ENCODE results near the gene M6PR.
"Not testable (repeated sequence)": the region's sequence is repeated elsewhere in the genome, so short reads cannot be mapped to it uniquely, and the experiment has no call there.

Gene M6PR

GRCh38 chr12:8943565-8944186 is 5.8 kb downstream of the M6PR start:
- Histone ChIP-seq H3K27me3 (replicated peaks in 2 of 5; ENCODE audit: control insufficient read depth in 4 of 5, insufficient read depth in 5 of 5, low read length in 4 of 5) (no peaks in the 10 kb centered on the region), H3K9me3 (ENCODE audit: control extremely low read depth in 1 of 5, control insufficient read depth in 4 of 5, insufficient read depth in 2 of 5, low read depth in 1 of 5, low read length in 4 of 5) (no peaks in the 10 kb centered on the region), H3K4me3 (ENCODE audit: control insufficient read depth in 1 of 7, extremely low read depth in 1 of 7, insufficient read depth in 4 of 7, low read depth in 2 of 7, low read length in 6 of 7) (no peak overlapping the region), H3K27ac (ENCODE audit: insufficient read depth in 1 of 2, low read depth in 1 of 2, low read length in 2 of 2, poor library complexity in 1 of 2, severe bottlenecking in 2 of 2) (no peak overlapping the region), H3K36me3 (ENCODE audit: control insufficient read depth in 4 of 4, insufficient read depth in 4 of 4, low read length in 3 of 4) (peaks cover 27 to 54% (median 45%) of the 10 kb centered on the region in 4 experiments), H3K4me1 (ENCODE audit: control extremely low read depth in 1 of 4, control insufficient read depth in 4 of 4, insufficient read depth in 4 of 4, low read length in 3 of 4) (peaks cover 6 to 20% (median 14%) of the 10 kb centered on the region in 4 experiments)
- 98% methylated on average over 7 of the region's 10 CpGs for WGBS (ENCODE audit: insufficient coverage)
- ChIA-PET CTCF (interaction anchor here (1.1 to 1.7 kb wide), 3 partner anchors 8 to 106 kb away, joined by 3 to 7 read pairs (median 4); no protein-coding TSS in a partner anchor), POLR2A (no interaction called here)
- DNase-seq = no peak

DNA sequence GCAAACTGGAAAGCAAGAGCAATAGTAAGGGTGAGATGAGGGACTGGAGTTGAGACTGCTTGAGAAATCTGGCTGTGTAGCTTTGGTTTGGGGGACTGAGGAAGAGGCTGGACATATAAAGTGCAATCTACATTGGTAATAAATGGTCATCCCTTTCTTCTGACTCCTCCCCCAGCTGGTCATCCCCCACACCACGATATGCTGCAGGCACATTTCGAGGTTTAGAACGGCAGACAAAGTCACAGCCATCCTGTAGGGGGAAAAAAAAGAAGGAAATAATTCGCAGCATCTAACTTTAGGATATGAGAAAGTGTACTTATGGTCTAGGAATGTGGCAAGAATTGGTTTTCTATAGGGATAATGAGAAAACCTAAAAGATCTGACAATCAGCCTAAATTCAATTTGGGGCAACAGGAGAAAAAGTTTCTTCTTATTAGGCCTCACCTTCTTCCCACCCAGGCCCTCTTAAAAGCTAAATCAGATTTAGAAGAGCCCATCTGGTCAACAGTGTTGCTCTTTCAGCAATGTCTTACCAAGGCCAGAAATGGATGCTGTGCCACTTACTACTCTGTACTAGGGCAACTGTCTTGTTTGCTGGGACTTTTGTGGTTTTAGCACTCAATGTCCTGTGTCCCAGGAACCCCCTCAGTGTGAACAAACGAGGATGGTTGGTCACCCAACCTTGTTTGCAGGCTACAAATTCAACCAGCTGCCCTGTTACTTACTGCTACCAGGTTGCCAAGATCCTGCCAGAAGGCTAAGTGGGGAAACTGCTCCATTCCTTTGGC is 7.6 kb downstream of the M6PR start:
- no peak for DNase-seq
- POLR2A ChIA-PET = no interaction called here
- no peak overlapping the region for H3K4me3 ChIP-seq (ENCODE audit: control insufficient read depth in 1 of 7, extremely low read depth in 1 of 7, insufficient read depth in 4 of 7, low read depth in 2 of 7, low read length in 6 of 7)
- peaks cover 30 to 70% (median 49%) of the 10 kb centered on the region in 4 experiments for H3K36me3 ChIP-seq (ENCODE audit: control insufficient read depth in 4 of 4, insufficient read depth in 4 of 4, low read length in 3 of 4)
- H3K9me3 ChIP-seq (ENCODE audit: control extremely low read depth in 1 of 5, control insufficient read depth in 4 of 5, insufficient read depth in 2 of 5, low read depth in 1 of 5, low read length in 4 of 5) = no peaks in the 10 kb centered on the region
- CTCF ChIA-PET = no interaction called here
- no peaks in the 10 kb centered on the region for H3K27me3 ChIP-seq (replicated peaks in 2 of 5; ENCODE audit: control insufficient read depth in 4 of 5, insufficient read depth in 5 of 5, low read length in 4 of 5)
- WGBS (ENCODE audit: insufficient coverage) = 100% methylated on average over 2 of the region's 5 CpGs
- H3K4me1 ChIP-seq (ENCODE audit: control extremely low read depth in 1 of 4, control insufficient read depth in 4 of 4, insufficient read depth in 4 of 4, low read length in 3 of 4) = peaks cover 0 to 4% (median 1%) of the 10 kb centered on the region in 4 experiments
- no peak overlapping the region for H3K27ac ChIP-seq (ENCODE audit: insufficient read depth in 1 of 2, low read depth in 1 of 2, low read length in 2 of 2, poor library complexity in 1 of 2, severe bottlenecking in 2 of 2)

- POLR2A ChIA-PET; H3K9me3 ChIP-seq (ENCODE audit: control extremely low read depth in 1 of 5, control insufficient read depth in 4 of 5, insufficient read depth in 2 of 5, low read depth in 1 of 5, low read length in 4 of 5); DNase-seq; H3K4me1 ChIP-seq (ENCODE audit: control extremely low read depth in 1 of 4, control insufficient read depth in 4 of 4, insufficient read depth in 4 of 4, low read length in 3 of 4); H3K27ac ChIP-seq (ENCODE audit: insufficient read depth in 1 of 2, low read depth in 1 of 2, low read length in 2 of 2, poor library complexity in 1 of 2, severe bottlenecking in 2 of 2); H3K4me3 ChIP-seq (ENCODE audit: control insufficient read depth in 1 of 7, extremely low read depth in 1 of 7, insufficient read depth in 4 of 7, low read depth in 2 of 7, low read length in 6 of 7); H3K27me3 ChIP-seq (replicated peaks in 2 of 5; ENCODE audit: control insufficient read depth in 4 of 5, insufficient read depth in 5 of 5, low read length in 4 of 5): not testable (repeated sequence)
- CTCF ChIA-PET = interaction anchor here (0.6 kb wide), 1 partner anchor 386 kb away, joined by 3 read pairs; no protein-coding TSS in a partner anchor
- peaks cover 16 to 63% (median 33%) of the 10 kb centered on the region in 4 experiments for H3K36me3 ChIP-seq (ENCODE audit: control insufficient read depth in 4 of 4, insufficient read depth in 4 of 4, low read length in 3 of 4)
- no CpG with 5 or more reads among the region's 5 CpGs for WGBS (ENCODE audit: insufficient coverage)
Observed at GRCh38 chr12:8937842-8938442, 11.5 kb downstream of the M6PR start.

GRCh38 chr12:8936735-8937134 is 12.7 kb downstream of the M6PR start:
- Histone ChIP-seq H3K4me1 (ENCODE audit: control extremely low read depth in 1 of 4, control insufficient read depth in 4 of 4, insufficient read depth in 4 of 4, low read length in 3 of 4) (no peaks in the 10 kb centered on the region), H3K4me3 (ENCODE audit: control insufficient read depth in 1 of 7, extremely low read depth in 1 of 7, insufficient read depth in 4 of 7, low read depth in 2 of 7, low read length in 6 of 7) (no peak overlapping the region), H3K9me3 (ENCODE audit: control extremely low read depth in 1 of 5, control insufficient read depth in 4 of 5, insufficient read depth in 2 of 5, low read depth in 1 of 5, low read length in 4 of 5) (no peaks in the 10 kb centered on the region), H3K27ac (ENCODE audit: insufficient read depth in 1 of 2, low read depth in 1 of 2, low read length in 2 of 2, poor library complexity in 1 of 2, severe bottlenecking in 2 of 2) (no peak overlapping the region), H3K27me3 (replicated peaks in 2 of 5; ENCODE audit: control insufficient read depth in 4 of 5, insufficient read depth in 5 of 5, low read length in 4 of 5) (no peaks in the 10 kb centered on the region), H3K36me3 (ENCODE audit: control insufficient read depth in 4 of 4, insufficient read depth in 4 of 4, low read length in 3 of 4) (peaks cover 12 to 57% (median 27%) of the 10 kb centered on the region in 4 experiments)
- DNase-seq = no peak
- CTCF ChIA-PET = interaction anchor here (0.6 to 1.1 kb wide), 2 partner anchors 46 to 330 kb away, joined by 3 to 4 read pairs; no protein-coding TSS in a partner anchor
- 98% methylated on average over 7 of the region's 7 CpGs for WGBS (ENCODE audit: insufficient coverage)
- POLR2A ChIA-PET = no interaction called here

- DNase-seq; H3K27ac ChIP-seq (ENCODE audit: insufficient read depth in 1 of 2, low read depth in 1 of 2, low read length in 2 of 2, poor library complexity in 1 of 2, severe bottlenecking in 2 of 2); H3K4me1 ChIP-seq (ENCODE audit: control extremely low read depth in 1 of 4, control insufficient read depth in 4 of 4, insufficient read depth in 4 of 4, low read length in 3 of 4); H3K4me3 ChIP-seq (ENCODE audit: control insufficient read depth in 1 of 7, extremely low read depth in 1 of 7, insufficient read depth in 4 of 7, low read depth in 2 of 7, low read length in 6 of 7); H3K9me3 ChIP-seq (ENCODE audit: control extremely low read depth in 1 of 5, control insufficient read depth in 4 of 5, insufficient read depth in 2 of 5, low read depth in 1 of 5, low read length in 4 of 5); H3K27me3 ChIP-seq (replicated peaks in 2 of 5; ENCODE audit: control insufficient read depth in 4 of 5, insufficient read depth in 5 of 5, low read length in 4 of 5); POLR2A ChIA-PET: not testable (repeated sequence)
- CTCF ChIA-PET = interaction anchor here (1.5 to 1.6 kb wide), 3 partner anchors 12 to 19 kb away, joined by 3 to 4 read pairs (median 3); no protein-coding TSS in a partner anchor
- no CpG with 5 or more reads among the region's 4 CpGs for WGBS (ENCODE audit: insufficient coverage)
- H3K36me3 ChIP-seq (ENCODE audit: control insufficient read depth in 4 of 4, insufficient read depth in 4 of 4, low read length in 3 of 4) = peaks cover 7 to 60% (median 26%) of the 10 kb centered on the region in 4 experiments
Observed at GRCh38 chr12:8934080-8934479, 15.4 kb downstream of the M6PR start.

DNA sequence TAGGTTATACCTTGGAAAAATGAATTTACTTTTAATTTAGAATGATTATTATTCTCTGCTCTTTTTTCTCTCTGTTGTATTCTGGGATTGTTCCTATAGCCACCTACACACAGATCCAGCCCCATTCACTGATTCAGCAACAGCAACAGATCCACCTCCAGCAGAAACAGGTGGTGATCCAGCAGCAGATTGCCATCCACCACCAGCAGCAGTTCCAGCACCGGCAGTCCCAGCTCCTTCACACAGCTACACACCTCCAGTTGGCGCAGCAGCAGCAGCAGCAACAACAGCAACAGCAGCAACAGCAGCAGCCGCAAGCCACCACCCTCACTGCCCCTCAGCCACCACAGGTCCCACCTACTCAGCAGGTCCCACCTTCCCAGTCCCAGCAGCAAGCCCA is 17.0 kb downstream of the M6PR start:
- H3K27me3 ChIP-seq (replicated peaks in 2 of 5; ENCODE audit: control insufficient read depth in 4 of 5, insufficient read depth in 5 of 5, low read length in 4 of 5); CTCF ChIA-PET; H3K4me1 ChIP-seq (ENCODE audit: control extremely low read depth in 1 of 4, control insufficient read depth in 4 of 4, insufficient read depth in 4 of 4, low read length in 3 of 4); DNase-seq; H3K27ac ChIP-seq (ENCODE audit: insufficient read depth in 1 of 2, low read depth in 1 of 2, low read length in 2 of 2, poor library complexity in 1 of 2, severe bottlenecking in 2 of 2); H3K4me3 ChIP-seq (ENCODE audit: control insufficient read depth in 1 of 7, extremely low read depth in 1 of 7, insufficient read depth in 4 of 7, low read depth in 2 of 7, low read length in 6 of 7); POLR2A ChIA-PET; H3K9me3 ChIP-seq (ENCODE audit: control extremely low read depth in 1 of 5, control insufficient read depth in 4 of 5, insufficient read depth in 2 of 5, low read depth in 1 of 5, low read length in 4 of 5): not testable (repeated sequence)
- no CpG with 5 or more reads among the region's 3 CpGs for WGBS (ENCODE audit: insufficient coverage)
- H3K36me3 ChIP-seq (ENCODE audit: control insufficient read depth in 4 of 4, insufficient read depth in 4 of 4, low read length in 3 of 4) = peaks cover 7 to 51% (median 23%) of the 10 kb centered on the region in 4 experiments

Data from common myeloid progenitor, CD34-positive (primary cell).